SW 1271 (cell line): ENCODE measurements around the gene STEAP1B.
"Not testable (repeated sequence)": the region's sequence is repeated elsewhere in the genome, so short reads cannot be mapped to it uniquely, and the experiment has no call there.

Experiments used
- DNase-seq, 2 experiments: peaks; one replicate each; lab custom pipeline; 2025; lab: John Stamatoyannopoulos, UW

The STEAP1B gene

DNA sequence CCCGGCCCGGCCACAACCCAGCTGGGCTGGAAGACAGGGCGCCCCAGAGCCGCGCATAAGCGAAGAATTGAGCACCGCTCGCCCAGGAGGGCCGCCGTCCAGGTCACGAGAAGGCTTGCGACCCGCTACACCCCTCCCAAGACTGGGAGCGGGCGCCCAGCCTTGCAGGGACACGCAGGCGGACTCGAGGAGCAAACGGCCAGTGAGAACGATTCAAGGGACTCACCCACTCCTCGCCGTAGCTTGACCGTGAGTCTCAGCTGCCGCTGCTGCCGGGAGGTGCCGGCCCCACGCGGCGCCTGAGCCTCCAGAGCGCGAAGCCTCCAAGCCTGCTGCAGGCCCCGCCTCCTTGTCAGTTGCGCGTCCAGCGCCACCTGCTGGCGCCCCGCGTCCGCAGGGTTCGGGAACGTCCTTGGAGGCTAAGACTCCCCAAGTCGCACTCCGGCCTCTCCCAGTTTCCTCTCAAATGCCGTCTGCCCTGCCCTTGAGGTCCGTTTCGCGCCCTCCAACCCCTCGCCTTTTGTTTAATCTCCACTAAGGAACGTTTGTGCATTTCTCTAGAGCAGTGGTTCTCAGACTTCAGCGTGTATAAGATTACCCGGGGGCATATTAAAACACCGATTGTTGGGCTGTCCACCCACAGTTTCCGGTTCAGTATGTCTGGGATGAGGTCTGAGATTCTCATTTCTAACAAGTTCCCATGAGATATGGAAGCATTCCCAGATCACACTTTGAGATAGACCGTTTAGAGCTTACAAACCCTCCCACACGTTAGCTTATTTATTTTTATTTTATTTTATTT lies at the start of gene STEAP1B:
STEAP1B (minus strand) TSS at position 301 of the 802 bp plus-strand sequence. CDS start 5,333 bp downstream, outside the sequence.
- DNase-seq: peak; percentile 60 to 66

DNA sequence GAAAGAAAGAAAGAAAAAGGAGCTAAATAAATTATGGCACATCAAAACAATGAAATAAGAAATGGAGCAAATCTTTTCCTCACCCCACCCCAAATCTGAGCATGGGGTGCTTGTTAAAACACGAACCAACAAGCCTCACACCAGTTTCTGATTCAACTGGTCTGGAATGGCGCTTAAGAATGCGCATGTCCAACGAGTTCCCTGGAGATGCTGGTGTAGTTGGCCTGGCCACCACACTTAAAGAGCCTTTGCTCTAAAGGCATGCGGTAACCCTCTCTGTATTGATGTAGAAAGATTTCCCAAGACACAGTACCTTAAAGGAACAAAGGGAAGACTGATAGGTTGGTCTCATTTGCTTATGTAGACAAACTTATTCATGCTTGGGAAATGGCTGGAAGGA lies 49.1 kb upstream of the STEAP1B start:
- DNase-seq: no peak

DNA sequence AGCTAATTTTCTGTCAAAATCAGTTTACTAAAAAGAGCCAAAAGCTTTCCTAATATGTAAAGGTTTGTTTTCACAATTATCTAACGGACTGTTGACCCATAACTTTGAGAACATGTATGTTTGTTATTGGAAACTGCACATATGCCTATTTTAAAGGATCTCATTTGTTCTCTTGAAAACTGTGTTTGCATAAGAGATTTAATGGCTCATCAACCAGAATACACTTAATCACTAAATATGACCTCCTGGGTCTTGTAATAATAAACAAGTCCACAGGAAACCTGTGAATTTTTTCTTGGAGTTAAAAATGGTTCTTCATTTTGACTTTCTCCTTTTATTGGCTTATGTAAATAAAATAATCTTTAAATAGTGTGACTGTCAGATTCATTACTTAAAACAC lies 48.3 kb upstream of the STEAP1B start:
- no peak for DNase-seq

DNA sequence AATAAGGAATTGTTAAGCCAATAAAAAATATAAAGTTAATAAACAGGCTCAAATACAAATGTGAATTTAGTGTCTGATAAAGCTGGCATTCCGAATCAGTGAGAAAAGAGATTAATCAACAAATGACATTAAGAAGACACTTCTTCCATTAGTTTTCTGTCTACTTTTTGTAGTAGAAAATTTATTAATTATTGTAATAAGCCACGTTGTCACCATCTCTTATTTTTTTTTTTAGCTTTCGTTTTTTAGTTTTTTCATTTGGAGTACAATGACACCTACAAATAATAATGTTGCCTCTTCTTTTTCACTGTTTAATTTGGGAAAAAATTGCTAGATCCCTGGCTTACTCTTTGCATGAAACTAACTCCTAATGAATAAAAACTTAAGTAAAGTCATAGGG lies 46.8 kb upstream of the STEAP1B start:
- DNase-seq: no peak

DNA sequence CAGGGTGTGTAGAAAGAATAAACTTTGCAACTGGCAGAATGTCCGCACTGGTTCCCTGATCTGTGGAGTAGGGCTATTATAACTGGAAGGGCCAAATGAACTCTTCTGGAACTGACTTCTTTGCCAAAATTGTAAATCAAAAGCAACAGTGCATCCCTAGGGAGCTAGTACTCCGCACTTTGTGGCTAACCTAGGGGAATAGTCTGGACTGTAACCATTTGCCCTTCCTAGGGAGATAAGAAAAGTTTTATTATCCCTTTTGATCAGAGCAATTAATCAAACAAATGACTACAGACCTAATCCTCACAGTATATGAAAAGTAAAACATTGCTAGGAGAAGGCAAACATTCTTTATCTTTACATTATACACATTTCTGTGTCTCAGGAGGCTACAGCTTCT lies 45.5 kb upstream of the STEAP1B start:
- DNase-seq: no peak

DNA sequence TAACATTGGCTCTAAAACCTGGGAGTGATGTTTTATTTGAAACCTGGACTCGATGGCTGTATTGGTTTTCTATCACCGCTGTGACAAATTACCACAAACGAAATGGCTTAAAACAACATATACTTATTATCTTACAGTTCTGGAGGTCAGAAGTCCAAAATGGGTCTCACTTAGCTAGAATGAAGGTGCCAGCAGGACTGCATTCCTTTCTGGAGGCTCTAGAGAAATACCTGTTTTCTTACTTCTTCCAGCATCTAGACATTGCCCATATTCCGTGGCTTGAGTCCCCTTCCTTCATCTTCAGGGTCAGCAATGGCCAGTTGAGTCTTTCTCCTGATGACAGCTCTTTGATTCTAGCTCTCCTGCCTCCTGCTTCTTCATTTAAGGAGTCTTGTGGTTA lies 44.3 kb upstream of the STEAP1B start:
- no peak for DNase-seq

DNA sequence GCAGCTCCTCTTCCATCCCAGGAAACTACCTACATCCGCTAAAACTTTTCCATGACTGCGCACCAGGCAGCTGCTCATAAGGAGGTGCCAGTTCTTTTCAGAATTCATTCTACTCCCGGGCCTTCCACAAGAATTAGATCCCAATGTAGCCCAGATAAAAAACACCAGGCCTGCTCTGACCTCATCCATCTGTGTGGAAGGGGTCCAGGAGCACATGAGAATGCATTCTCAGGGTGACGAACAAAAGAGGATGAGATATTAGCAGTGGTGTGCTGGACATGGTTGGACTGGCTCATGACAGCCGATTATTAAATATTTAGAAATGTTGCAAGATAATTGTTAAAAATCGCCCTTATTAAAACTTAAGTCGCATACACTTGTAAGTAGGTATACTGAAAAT lies 43.2 kb upstream of the STEAP1B start:
- DNase-seq: no peak

DNA sequence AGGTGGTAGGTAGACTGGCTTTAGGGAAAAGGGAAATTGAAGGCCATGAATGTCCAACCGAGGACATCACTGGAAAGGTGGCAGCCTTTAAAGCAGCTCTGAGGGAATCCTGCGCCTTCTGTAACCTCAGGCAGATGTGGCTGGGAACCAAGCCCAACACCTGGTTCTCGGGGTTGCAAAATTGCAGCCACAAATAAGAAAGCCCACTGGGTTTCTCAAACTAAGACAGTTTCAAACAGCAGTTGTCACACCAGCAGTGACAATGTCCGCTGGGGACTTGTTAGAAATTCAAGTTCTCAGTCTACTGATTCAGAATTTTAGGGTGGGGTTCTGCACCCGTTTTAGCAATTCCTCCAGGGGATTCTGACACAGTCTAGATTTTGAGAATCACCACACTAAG lies 42.7 kb upstream of the STEAP1B start:
- no peak for DNase-seq

DNA sequence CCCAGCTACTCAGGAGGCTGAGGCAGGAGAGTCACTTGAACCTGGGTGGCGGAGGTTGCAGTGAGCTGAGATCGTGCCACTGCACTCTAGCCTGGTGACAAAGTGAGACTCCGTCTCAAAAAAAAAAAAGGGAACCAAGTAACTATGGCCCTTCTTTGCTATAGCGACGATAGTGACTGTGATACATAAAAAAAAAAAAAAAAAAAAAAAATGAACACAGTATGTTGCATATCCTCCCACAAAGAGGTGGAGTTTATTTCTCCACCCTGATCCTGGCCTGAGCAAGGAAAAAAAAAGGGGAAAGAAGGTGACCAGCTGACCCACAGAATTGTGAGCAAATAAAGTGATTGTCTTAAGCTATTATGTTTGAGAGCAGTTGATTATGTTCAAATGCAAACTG lies 42.3 kb upstream of the STEAP1B start:
- DNase-seq: no peak

DNA sequence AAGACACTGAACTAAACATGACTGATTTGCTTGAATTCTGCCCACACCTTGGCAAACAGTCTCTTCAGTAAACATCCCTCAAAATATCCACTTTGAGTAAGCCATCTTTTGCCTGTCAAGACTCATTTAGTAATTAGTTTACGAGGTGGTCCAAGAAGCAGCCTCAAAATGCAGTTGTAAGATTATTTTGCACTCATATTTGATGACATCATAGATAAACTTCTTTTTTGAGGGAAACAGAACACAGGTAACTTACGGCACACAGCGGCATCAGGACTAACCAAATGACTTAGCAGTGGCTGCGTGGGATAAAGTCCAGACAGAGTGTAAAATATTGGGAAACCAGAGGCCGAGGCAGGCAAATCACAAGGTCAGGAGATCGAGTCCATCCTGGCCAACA lies 41.8 kb upstream of the STEAP1B start:
- DNase-seq: no peak

DNA sequence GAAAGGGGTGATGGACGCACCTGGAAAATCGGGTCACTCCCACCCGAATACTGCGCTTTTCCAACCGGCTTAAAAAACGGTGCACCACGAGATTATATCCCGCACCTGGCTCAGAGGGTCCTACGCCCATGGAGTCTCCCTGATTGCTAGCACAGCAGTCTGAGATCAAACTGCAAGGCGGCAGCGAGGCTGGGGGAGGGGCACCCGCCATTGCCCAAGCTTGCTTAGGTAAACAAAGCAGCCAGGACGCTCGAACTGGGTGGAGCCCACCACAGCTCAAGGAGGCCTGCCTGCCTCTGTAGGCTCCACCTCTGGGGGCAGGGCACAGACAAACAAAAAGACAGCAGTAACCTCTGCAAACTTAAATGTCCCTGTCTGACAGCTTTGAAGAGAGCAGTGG lies 28.5 kb upstream of the STEAP1B start:
- DNase-seq: not testable (repeated sequence)

DNA sequence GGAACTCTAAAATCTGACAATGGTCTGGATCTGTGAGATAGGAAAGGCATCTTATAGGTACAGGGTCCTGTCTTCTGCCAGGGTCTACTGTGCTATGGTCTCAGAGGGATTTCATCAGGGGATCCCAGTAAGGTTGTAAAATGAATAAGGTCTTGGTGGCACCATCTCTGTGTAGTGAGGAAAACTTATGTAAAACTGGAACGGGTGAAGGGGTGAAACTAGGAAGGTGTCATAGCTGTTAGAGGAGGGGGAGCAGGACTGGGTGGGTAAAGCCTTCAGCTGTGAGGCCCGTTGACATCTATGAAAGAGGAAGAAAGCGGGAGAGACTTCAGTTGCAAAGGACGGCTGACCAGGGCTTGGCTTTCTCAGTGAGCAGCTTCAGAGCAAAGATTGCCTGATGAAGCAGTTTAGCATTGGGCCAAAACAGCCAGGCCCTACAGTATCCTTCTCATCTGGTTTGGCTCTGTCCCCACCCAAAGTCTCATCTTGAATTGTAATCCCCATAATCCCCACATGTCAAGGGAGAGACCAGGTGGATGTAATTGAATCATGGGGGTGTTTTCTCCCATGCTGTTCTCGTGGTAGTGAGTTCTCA lies 24.5 kb upstream of the STEAP1B start:
- DNase-seq: not testable (repeated sequence)

DNA sequence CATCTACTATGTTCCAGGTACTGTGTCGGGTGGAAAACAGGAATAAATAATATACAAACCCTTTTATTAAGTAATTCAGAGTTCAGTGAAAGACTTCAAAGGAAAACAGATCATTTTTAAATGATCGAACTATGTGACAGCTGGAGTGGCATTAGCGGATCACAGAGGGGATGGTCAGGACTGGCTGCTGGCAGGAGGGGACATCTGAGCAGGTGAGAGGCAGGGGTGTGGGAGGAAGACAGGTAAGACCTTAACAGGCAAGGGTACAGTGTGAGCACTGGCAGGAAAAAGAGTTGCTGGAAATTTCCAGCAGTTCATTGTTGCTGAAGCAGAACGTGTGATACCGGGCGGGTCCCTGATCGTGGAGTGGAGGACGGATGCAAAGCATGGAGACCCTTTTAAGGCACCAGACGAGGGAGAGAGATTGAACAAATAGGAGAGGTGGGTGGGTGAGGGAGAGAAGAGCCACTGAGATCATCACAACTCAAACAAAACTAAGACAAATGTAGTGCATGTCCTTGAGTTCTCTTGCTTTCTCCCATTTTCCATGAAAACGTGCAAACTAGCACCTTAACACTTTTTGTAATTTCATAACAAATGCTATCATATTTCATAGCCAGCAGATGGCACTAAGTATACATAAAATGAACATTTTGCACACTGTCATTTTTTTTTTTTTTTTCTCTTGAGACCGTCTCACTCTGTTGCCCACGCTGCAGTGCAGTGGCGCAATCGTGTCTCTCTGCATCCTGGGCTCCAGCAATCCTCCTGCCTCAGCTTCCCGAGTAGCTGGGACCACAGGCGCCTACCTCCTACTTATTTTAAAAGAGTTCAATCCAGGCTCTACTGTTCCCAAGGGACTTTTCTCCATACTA lies 23.7 kb upstream of the STEAP1B start:
- DNase-seq: peak in 1 of 2 experiments; percentile 50

DNA sequence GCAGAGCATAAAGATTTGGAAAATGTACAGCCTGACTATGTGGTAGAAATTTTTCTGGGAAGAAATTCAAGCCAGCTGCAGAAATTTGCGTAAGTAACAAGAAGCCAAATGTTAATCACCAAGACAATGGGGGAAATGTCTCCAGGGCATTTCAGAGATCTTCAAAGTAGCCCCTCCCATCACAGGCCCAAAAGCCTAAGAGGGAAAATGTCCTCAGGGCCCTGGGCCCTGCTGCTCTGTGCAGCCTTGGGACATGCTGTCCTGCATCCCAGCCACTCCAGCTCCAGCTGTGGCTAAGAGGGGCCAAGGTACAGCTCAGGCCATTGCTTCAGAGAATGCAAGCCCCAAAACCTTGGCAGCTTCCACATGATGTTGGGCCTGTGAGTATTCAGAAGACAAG lies 19.6 kb upstream of the STEAP1B start:
- not testable (repeated sequence) for DNase-seq

DNA sequence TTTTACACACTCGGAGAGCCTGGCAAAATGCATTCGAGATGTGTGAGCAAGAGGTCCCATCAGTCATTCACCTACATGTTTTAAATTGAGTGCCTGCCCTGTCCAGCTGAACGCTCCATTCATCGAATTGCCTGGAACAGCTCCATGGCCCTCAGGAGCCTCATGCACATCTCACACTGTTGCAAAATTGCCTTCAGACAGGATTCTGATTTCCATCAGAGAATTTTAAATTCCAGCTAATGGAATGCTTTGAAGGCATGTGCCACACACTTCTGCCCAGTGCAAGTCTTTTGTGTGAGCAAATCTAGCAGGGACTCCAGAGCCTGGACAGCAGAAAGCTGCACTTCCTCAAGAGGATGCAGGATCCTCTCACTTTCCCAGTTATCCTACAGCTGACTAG lies 17.0 kb upstream of the STEAP1B start:
- DNase-seq: not testable (repeated sequence)

DNA sequence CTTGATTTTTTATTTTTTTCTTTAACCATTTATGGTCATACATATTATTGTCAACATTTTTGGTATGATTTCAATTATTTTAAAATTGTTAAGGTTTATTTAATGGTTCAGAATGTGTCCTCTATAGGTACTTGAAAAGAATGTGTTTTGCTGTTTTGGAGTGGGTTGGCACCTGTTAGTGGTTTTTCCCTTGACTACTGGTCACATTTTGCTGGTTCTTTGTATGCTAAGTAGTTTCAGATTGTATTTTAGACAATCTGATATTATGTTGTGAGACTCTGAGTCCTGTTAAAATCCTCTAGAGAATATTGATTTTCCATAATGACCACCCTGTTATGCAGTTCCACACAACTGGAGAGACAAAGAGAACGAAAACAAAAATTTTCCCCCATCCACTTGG lies 15.0 kb upstream of the STEAP1B start:
- DNase-seq: not testable (repeated sequence)

DNA sequence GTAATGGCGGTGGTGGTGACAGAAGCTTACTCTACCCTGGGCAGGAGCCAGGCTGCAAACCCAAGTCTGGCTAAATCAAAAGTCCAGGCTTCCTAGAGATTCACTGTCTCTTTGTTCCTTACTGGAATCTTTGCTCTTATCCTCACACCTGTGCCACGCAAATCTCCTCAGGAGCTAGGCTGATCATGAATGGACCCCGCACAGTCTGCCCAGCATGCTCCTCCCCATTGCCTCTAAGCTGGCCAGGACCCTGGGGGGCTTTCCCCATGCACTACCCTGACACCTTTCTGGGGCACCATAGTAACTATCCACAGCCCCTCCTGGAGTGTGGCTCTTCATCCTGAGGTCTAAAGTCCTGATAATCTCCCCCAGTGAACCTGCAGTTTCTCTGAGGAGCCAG lies 7.3 kb upstream of the STEAP1B start:
- not testable (repeated sequence) for DNase-seq

DNA sequence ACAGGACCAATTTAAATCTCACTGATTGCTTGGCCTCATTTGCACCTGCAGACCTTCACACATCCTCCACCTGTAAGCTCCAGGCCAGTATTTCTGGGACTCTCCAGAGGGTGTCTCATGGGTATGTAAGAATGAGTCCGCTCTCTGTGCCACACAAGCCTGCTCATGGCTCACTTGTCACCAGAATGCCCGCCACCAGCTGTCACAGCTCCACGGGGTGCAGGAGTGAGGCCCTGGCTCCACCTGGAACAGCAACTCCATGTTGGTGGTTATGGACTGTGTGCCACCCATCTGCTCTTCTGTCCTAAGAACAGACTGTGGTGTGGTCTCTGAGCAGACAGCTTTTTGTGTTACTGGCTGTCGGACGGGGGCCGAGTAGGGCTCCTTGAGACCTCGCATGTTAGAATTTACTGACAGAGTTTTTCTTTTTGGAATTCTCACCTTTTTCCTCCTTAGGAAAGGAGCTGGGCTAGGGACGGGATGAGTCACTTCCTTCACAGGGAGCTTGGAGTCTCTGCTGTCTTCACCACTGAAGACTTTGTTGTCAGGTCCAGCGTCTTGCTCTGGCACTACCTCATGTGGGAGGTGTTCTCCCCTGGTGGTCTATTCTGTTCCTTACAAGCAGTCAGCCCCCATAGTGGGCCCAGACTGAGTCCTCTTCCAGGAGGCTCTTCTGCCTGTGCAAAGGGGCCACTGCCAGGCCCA lies 6.5 kb upstream of the STEAP1B start:
- not testable (repeated sequence) for DNase-seq

DNA sequence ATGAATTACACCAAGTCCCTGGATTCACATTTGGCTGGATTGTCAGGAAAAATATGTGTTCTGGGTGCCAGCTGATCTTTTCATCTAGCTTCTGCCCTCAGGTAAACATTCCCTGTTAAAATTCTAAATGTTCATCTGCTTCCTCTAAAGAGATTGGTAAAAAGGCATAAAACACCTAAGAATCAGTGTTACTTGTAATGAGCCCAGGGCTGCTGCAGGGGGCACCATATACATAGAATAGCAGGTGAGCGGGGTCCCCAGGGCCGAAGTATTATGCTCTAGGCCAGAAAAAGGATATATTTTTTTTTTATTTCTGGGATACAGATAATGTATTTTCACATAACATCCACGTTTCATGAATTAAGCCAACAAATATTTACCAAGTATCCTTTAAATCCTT lies 4.5 kb upstream of the STEAP1B start:
- DNase-seq: not testable (repeated sequence)

DNA sequence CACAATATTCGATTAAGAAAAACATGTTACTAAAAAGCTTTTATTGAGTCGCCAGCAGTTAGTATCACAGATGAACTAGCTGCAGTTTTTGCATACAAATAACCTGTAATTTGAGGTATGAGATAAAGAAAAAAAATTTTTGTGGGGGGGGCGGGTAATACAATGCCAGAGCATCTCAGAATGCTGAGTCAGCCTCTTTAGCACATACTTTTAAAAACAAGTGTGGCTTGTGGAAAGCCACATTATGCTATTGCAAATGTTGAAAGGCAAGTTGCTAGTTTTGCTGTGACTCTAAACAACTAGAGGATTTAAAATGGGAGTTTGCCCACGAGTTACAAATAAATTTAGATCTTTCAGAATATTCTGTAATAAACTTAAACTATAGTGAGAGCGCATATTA lies 2.1 kb upstream of the STEAP1B start:
- DNase-seq: not testable (repeated sequence)

DNA sequence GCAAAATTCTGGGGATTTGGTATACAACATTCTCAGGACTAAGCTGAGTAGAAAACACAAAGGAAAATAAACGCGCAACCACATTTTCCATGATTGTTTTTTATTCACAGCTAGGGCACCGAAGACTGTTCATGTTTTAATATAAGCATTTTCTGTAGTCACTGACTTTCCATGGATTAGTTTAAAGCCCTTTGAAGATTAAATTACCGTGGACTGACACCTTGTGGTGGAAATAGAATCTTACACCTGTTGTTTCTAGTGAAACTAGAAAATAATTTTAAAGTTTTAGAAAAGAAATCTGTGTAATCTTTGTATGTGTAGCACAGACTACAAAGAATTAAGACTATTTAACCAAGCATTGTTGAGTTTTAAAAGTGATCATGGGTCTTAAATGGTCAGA lies 1.3 kb upstream of the STEAP1B start:
- DNase-seq: peak in 1 of 2 experiments; percentile 56

DNA sequence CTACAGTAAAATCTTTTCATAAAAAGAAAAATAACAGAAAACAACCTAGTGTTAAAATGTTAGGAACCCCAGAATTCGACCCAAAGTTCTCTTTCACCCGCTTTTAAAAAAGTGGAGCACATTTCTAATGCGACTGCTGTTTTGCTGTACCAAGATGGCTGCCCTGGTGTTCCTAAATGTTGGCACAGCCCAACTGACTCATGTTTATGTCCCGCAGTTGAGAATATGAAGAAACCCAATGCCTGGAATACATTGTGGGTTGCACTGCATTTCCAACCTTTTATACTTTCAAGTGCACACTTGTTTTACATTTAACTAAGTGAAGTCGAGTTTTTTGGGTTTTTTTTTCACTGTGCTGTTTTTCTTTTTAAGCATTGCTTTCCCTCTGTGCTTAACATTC lies 944 bp downstream of the STEAP1B start:
- no peak for DNase-seq
